Activated CD4-positive, alpha-beta T cell treated with anti-CD3 and anti-CD28 coated beads for 36 hours (primary cell): Measurements from ENCODE around the gene PNPLA1. TPM values are rescaled to one million over a fixed set of nuclear protein-coding genes. Genes with fewer than 3 reads are reported as not detected.

Experiments used
- ATAC-seq: fragments of 200-7000 bp; cut with Tn5 transposase; one replicate; pipeline ENCODE4 v1.10.0; 2021; ENCODE audit warnings: mild to moderate bottlenecking, moderate library complexity
- CTCF ChIA-PET: fragments of 350-600 bp; sonication (Branson Sonifier 250); formaldehyde crosslinking; loops from one replicate; lab custom pipeline; 2021; ENCODE audit warnings: antibody characterized with exemption; lab: Charles Lee
- POLR2A ChIA-PET: fragments of 350-600 bp; sonication (Branson Sonifier 250); formaldehyde crosslinking; loops from one replicate; lab custom pipeline; 2021; ENCODE audit warnings: antibody characterized with exemption, inconsistent platforms; lab: Charles Lee
- DNase-seq: peaks from one replicate; pipeline ENCODE4 v3.0.0-alpha.2; 2020
- H3K27ac Mint-ChIP-seq: one replicate; pipeline ENCODE4 v1.8.0; 2021; ENCODE audit warnings: mixed read lengths
- H3K27me3 Mint-ChIP-seq: one replicate; pipeline ENCODE4 v1.8.0; 2021; ENCODE audit warnings: mixed read lengths
- H3K36me3 Mint-ChIP-seq: one replicate; pipeline ENCODE4 v1.8.0; 2021; ENCODE audit warnings: low read depth, mixed read lengths
- H3K4me1 Mint-ChIP-seq: one replicate; pipeline ENCODE4 v1.8.0; 2021; ENCODE audit warnings: mixed read lengths
- H3K4me3 Mint-ChIP-seq: one replicate; pipeline ENCODE4 v1.8.0; 2021; ENCODE audit warnings: mild to moderate bottlenecking, moderate library complexity, mixed read lengths
- H3K9me3 Mint-ChIP-seq: one replicate; pipeline ENCODE4 v1.8.0; 2021; ENCODE audit warnings: low read depth, mixed read lengths
- intact Hi-C, 2 experiments: fragments of 100-400 bp; cut with DNase I in 1 of 2; cut with micrococcal nuclease in 1 of 2; formaldehyde crosslinking; loops; one replicate each; pipeline versions ENCODE4 v1.14.2 to v1.15.1; 2022 to 2024; cut with DNase I, micrococcal nuclease
- total RNA-seq, 2 experiments: library from RNA; stranded (reverse); gene quantifications; one replicate each; pipeline ENCODE4 v1.2.3, GENCODE V29; 2021

Gene PNPLA1
- total RNA-seq, 2 experiments from 2014 or later, result not detected

DNA sequence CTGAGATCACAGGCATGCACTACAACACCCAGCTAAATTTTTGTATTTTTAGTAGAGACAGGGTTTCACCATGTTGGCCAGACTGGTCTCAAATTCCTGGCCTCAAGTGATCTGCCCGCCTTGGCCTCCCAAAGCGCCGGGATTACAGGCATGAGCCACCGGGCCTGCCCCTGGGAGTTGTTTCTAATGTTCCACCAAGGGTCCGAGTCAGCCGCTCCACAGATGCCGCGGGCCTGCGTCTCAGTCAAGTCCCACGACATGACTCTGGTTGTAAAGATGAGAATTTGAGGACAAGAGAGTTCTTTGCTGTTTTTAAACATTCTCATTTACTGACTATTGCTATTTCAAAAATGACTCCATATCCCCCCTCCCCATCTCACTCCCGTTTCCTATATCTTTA lies 36.0 kb downstream of the PNPLA1 start:
- Mint-ChIP-seq H3K4me3 (no peak overlapping the region), H3K9me3 (no peaks in the 10 kb centered on the region), H3K36me3 (no peaks in the 10 kb centered on the region), H3K4me1 (no peaks in the 10 kb centered on the region), H3K27ac (no peak overlapping the region), H3K27me3 (peaks cover 3% of the 10 kb centered on the region)
- POLR2A ChIA-PET, result interaction anchor here (0.6 kb wide), 1 partner anchor 477 kb away, joined by 3 read pairs; no protein-coding TSS in a partner anchor
- intact Hi-C loops, result no loop called here
- DNase-seq (no peak), ATAC-seq (no peak)
- CTCF ChIA-PET, result interaction anchor here (0.9 to 2.4 kb wide), 5 partner anchors 9 to 113 kb away, joined by 3 to 7 read pairs (median 4); no protein-coding TSS in a partner anchor

DNA sequence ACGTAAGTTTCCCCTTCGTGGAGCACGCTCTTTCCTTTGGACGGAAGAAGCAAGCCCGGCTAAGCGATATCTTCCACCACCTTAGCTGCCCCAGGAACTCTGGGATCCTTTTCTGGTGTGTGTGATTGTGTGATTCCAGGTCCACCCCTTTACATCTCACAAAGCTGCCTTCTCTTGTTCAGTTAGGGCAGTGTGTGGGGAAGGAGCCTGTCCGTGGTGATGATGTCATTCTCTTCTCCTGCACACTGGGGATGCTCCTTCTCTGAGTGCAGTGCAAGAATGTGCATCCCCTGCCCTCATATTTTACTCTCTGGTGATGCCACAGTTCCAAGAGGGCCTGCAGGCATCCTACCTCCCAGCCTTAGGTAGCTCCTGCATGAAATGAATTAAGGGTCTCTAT lies 36.5 kb downstream of the PNPLA1 start:
- H3K27me3 Mint-ChIP-seq, result peaks cover 3% of the 10 kb centered on the region
- no peaks in the 10 kb centered on the region for H3K9me3 Mint-ChIP-seq
- ChIA-PET CTCF (interaction anchor here (1.0 to 2.4 kb wide), 4 partner anchors 10 to 113 kb away, joined by 3 to 7 read pairs (median 5); no protein-coding TSS in a partner anchor), POLR2A (no interaction called here)
- no peak overlapping the region for H3K4me3 Mint-ChIP-seq
- no peaks in the 10 kb centered on the region for H3K4me1 Mint-ChIP-seq
- no peak overlapping the region for H3K27ac Mint-ChIP-seq
- intact Hi-C loops, result no loop called here
- no peak for DNase-seq
- no peak for ATAC-seq
- no peaks in the 10 kb centered on the region for H3K36me3 Mint-ChIP-seq

DNA sequence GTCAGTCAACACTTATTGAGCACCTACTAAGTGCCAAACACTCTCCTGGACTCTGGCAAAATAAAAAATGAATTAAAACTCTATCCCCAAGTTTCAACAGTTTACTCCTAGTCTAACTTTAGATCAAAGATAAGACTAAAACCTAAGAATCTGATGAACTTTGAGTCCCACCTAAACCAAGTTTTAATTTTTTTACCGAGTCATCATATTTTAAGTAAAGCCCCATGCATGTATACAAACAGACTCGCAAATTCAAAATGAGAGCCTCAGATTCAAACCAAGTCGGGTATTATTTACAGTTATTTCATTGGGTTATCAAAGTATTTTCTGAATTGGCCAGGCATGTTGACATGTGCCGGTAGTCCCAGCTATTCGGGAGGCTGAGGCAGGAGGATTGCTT lies 38.7 kb downstream of the PNPLA1 start:
- Mint-ChIP-seq H3K4me1 (no peaks in the 10 kb centered on the region), H3K4me3 (no peak overlapping the region), H3K27me3 (peaks cover 2% of the 10 kb centered on the region), H3K27ac (no peak overlapping the region), H3K9me3 (no peaks in the 10 kb centered on the region), H3K36me3 (no peaks in the 10 kb centered on the region)
- ATAC-seq, result no peak
- ChIA-PET CTCF (no interaction called here), POLR2A (no interaction called here)
- intact Hi-C loops, result no loop called here
- DNase-seq, result no peak

DNA sequence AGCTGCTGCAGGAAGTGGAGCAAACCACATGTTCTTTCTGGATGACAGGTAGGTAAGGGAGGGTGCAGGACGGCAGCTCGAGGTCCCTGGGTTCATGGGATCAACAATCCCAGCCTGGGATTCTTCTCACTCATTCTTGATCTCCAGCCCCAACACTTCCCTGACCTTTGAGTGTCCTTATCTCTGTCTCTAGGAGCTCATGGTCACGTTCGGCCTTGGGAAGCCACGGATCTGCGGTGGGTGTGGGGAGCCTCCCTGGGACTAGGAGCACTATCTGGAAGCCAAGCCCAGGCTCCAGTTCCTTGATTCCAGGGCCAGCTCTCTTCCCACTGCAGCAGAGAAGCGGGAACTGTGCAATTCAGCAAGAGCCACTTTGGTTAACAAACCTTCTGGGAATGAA lies 39.3 kb downstream of the PNPLA1 start:
- ChIA-PET POLR2A (no interaction called here), CTCF (interaction anchor here (0.6 to 0.9 kb wide), 2 partner anchors 10 to 85 kb away, joined by 3 to 4 read pairs; no protein-coding TSS in a partner anchor)
- H3K4me3 Mint-ChIP-seq, result no peak overlapping the region
- DNase-seq, result no peak
- H3K9me3 Mint-ChIP-seq, result no peaks in the 10 kb centered on the region
- intact Hi-C loops, result no loop called here
- no peaks in the 10 kb centered on the region for H3K36me3 Mint-ChIP-seq
- H3K27ac Mint-ChIP-seq, result no peak overlapping the region
- no peaks in the 10 kb centered on the region for H3K4me1 Mint-ChIP-seq
- ATAC-seq, result no peak
- peaks cover 2% of the 10 kb centered on the region for H3K27me3 Mint-ChIP-seq

DNA sequence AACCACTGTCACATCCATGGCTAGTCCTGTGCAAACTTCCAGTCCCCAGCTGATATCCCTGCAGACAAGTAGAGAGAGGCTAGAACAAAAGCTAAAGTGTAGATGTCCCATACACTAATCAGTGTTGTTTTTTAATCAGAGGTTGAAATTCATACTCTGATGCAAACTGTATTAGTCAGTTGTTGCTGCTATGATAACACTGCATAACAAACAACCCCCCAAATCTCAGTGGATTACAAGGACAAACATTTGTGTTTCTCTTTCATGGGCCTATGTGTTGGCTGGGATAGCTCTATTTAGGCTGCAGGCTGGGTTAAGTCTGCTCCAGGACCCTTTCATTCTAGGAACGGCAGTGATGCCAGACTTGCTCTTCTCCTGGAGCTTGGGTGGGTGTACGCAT lies 40.0 kb downstream of the PNPLA1 start:
- POLR2A ChIA-PET, result no interaction called here
- H3K9me3 Mint-ChIP-seq, result no peaks in the 10 kb centered on the region
- CTCF ChIA-PET, result interaction anchor here (0.6 to 1.9 kb wide), 6 partner anchors 10 to 84 kb away, joined by 3 to 11 read pairs (median 3); no protein-coding TSS in a partner anchor

DNA sequence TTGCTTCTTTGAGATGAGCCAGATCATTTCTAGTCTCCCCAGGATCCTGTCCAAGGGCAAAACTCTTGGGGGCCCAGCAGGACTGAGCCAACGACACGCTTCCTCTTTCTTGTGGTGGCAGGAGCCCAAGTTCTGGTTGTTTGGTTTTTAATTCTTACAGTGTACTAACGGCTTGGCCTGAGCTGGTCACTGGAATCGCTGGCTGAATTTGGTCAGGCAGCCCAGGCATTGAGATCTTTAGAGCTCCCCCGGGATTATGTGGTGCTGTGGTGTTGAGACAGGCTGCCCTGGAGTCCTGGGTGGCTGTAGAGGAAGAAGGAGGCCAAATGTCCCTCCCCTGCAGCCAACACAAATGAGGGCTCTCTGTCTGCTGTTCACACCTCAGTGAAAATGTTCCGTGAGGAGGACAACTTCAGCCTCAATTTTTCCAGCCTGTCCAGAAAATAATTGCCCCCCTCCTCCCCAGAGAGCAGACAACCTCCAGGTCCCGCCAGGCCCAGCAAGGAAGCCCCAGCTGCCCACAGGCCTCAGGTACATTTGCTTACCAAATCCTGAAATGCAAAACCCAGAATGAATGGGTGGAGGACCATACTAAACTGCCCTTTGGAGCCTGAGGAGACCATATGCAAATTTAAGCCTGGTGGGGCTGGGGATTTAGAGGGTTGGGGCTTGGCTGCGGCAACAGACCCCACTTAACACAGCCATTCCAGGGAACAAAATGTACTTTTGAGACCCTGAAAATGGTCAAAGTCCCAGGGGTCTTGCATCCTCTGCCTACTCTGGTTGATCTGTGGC lies 43.2 kb downstream of the PNPLA1 start:
- CTCF ChIA-PET, result interaction anchor here (0.6 to 2.8 kb wide), 3 partner anchors 11 to 412 kb away, joined by 3 to 12 read pairs (median 4); no protein-coding TSS in a partner anchor

More for the DNA sequence above, 40.0 kb downstream of the PNPLA1 start:
- ATAC-seq, result no peak
- Mint-ChIP-seq H3K27me3 (peaks cover 2% of the 10 kb centered on the region), H3K27ac (no peak overlapping the region), H3K4me1 (no peaks in the 10 kb centered on the region), H3K4me3 (no peak overlapping the region), H3K36me3 (no peaks in the 10 kb centered on the region)
- DNase-seq, result no peak
- intact Hi-C loops, result no loop called here

DNA sequence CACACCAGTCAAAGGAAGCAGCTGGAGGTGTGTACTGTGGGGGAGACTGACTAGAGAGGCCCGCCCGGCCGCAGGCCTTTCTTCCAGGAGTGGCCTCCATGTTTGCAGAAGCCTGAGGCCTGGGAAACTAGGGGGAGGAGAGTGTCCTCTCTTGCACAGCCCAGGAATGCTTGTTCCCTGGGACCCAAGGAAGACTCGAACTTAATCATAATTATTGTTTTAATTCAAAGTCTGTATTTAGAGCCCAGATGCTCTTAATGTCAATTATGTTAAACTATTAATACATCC lies 43.7 kb downstream of the PNPLA1 start:
- ChIA-PET POLR2A (no interaction called here), CTCF (interaction anchor here (0.5 to 2.8 kb wide), 2 partner anchors 10 to 11 kb away, joined by 3 to 12 read pairs; no protein-coding TSS in a partner anchor)
- Mint-ChIP-seq H3K9me3 (no peaks in the 10 kb centered on the region), H3K4me3 (no peak overlapping the region), H3K27ac (no peak overlapping the region), H3K36me3 (no peaks in the 10 kb centered on the region), H3K27me3 (peaks cover 2% of the 10 kb centered on the region), H3K4me1 (no peaks in the 10 kb centered on the region)
- no peak for DNase-seq
- intact Hi-C loops, result no loop called here
- no peak for ATAC-seq

More for the DNA sequence above, 43.2 kb downstream of the PNPLA1 start:
- DNase-seq (no peak), ATAC-seq (no peak)
- POLR2A ChIA-PET, result no interaction called here
- no peak overlapping the region for H3K4me3 Mint-ChIP-seq
- no peaks in the 10 kb centered on the region for H3K4me1 Mint-ChIP-seq
- peaks cover 2% of the 10 kb centered on the region for H3K27me3 Mint-ChIP-seq
- intact Hi-C loops, result no loop called here
- no peaks in the 10 kb centered on the region for H3K36me3 Mint-ChIP-seq
- H3K27ac Mint-ChIP-seq, result no peak overlapping the region
- no peaks in the 10 kb centered on the region for H3K9me3 Mint-ChIP-seq

DNA sequence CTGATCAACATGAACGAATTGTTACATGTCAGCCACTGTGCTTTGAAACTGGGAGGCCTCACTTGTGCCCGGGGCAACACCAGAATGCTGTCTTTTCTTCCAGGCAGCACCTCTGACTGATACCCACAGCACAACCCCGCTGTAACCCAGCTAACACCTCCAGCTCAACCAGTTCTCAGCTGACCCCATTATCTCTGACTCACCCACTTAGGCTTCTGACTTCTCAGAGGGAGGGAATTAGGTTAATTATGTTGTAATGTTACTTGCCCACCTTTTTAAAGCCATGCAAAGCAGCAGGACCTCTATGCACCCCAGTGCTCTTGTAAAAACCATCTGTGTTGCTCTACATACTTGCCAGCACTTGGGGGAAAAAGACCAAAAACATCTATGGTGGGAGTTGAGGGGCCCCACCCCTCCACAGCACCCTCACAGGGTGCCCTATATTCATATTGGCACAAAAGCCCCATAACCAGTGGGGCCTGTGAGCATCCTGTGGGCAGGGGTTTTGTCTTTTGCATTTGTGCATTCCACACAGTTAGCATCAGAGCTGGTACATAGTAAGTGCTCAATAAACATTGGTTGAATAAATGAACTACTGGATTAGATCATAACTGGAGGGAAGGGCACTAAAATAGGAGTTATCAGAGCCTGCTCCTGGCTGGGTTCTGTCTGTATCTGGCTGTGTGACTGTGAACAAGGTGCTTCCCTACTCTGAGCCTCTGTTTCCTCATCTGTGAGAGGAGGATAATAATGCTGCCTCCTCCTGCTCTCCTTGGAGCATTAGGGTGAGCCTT lies 44.6 kb downstream of the PNPLA1 start:
- intact Hi-C loops, result no loop called here
- ATAC-seq (no peak), DNase-seq (peak; percentile 12)
- Mint-ChIP-seq H3K36me3 (no peaks in the 10 kb centered on the region), H3K4me1 (no peaks in the 10 kb centered on the region), H3K27me3 (peaks cover 2% of the 10 kb centered on the region), H3K4me3 (no peak overlapping the region), H3K27ac (no peak overlapping the region), H3K9me3 (no peaks in the 10 kb centered on the region)
- CTCF ChIA-PET, result interaction anchor here (0.5 to 0.6 kb wide), 2 partner anchors 9 to 12 kb away, joined by 3 read pairs; no protein-coding TSS in a partner anchor
- POLR2A ChIA-PET, result no interaction called here

DNA sequence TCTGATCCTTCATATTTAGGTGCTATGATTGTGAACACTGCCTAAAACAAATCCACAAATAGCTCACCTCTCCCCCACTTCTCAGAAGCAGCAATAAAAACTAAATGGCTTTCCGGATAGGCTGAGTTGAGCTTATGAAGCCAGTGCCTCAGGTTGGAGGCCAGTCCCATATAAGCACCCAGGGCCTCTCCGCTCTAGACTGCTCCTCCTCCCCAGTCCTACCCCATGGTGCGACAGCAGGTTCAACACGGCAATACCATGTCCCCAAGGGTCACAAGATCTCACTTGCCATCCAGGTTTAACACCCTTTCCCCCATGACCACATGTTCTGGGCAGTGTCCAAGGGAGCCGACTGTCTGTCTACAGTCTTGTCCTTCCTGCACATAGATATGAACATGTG lies 46.1 kb downstream of the PNPLA1 start:
- intact Hi-C loops, result no loop called here
- ATAC-seq (no peak), DNase-seq (no peak)
- CTCF ChIA-PET, result interaction anchor here (1.0 to 1.2 kb wide), 4 partner anchors 14 to 42 kb away, joined by 3 to 4 read pairs (median 3); no protein-coding TSS in a partner anchor
- no peaks in the 10 kb centered on the region for H3K4me1 Mint-ChIP-seq
- H3K4me3 Mint-ChIP-seq, result no peak overlapping the region
- POLR2A ChIA-PET, result no interaction called here
- H3K27ac Mint-ChIP-seq, result no peak overlapping the region
- no peaks in the 10 kb centered on the region for H3K36me3 Mint-ChIP-seq
- no peaks in the 10 kb centered on the region for H3K9me3 Mint-ChIP-seq
- H3K27me3 Mint-ChIP-seq, result peaks cover 2% of the 10 kb centered on the region

DNA sequence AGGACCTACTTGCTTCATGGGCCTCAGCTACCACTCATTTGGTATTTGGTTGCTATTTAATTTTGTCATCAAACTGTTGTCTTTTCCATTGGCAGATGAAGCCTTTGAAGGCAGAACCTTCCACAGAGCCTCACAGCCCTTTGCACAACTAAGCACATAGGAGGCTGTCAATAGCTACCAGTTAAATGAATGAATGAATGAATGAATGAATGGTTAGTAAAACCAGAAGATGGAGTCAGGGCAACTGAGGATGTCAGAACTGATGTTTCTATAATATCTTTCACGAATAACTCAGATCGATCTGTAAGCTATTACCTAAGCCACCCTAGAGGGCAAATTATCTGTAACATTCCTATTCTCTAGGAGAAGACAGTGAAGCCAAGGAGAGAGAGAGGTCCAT lies 47.8 kb downstream of the PNPLA1 start:
- POLR2A ChIA-PET, result no interaction called here
- CTCF ChIA-PET, result interaction anchor here (0.6 to 1.6 kb wide), 2 partner anchors 15 to 747 kb away, joined by 3 to 7 read pairs; no protein-coding TSS in a partner anchor
- Mint-ChIP-seq H3K4me3 (no peak overlapping the region), H3K36me3 (no peaks in the 10 kb centered on the region), H3K9me3 (no peaks in the 10 kb centered on the region), H3K27me3 (no peaks in the 10 kb centered on the region), H3K27ac (no peak overlapping the region), H3K4me1 (no peaks in the 10 kb centered on the region)
- ATAC-seq (no peak), DNase-seq (no peak)
- intact Hi-C loops, result no loop called here

DNA sequence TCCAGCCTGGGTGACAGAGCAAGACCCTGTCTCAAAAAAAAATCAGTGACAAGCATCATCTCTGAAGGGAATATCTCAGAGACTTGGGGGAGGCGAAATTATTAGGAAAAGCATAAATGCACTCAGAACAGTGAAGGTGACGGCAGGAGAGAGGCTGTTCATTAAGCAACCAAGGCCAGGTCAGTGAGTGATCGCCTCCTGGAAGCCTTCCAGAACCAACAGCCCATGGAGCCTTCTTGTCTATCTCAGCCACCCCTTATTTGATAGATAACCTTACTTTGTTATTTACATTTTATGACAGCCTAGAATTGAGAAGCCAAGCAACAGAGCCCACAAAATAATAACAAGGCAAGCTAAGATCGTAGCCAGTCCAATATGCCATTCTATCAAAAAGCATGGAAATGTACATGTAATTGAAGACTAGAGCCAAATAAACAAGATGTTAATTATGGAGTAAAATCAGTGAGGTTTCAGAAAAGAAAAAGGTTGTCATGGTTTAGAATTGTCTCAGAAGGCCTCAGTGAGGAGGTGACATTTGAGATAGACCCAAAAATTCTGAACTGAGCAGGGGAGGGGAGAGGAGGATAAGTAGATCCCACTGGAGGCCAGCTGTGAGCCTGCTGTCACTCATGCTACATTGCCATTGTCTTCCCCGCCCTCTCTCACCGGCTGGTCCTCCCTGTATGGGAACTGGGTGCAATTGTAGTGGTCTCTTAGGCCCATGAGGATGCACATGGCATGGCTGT lies 49.0 kb downstream of the PNPLA1 start:
- DNase-seq (no peak), ATAC-seq (no peak)
- intact Hi-C loops, result no loop called here
- ChIA-PET CTCF (interaction anchor here (0.6 to 2.2 kb wide), 5 partner anchors 9 to 493 kb away, joined by 3 to 7 read pairs (median 4); no protein-coding TSS in a partner anchor), POLR2A (no interaction called here)
- no peak overlapping the region for H3K4me3 Mint-ChIP-seq
- no peaks in the 10 kb centered on the region for H3K27me3 Mint-ChIP-seq
- no peaks in the 10 kb centered on the region for H3K36me3 Mint-ChIP-seq
- no peaks in the 10 kb centered on the region for H3K4me1 Mint-ChIP-seq
- no peaks in the 10 kb centered on the region for H3K9me3 Mint-ChIP-seq
- no peak overlapping the region for H3K27ac Mint-ChIP-seq
